ENCODE results near the gene LSP1. TPM values are rescaled to one million over a fixed set of nuclear protein-coding genes. Genes with fewer than 3 reads are reported as not detected.

Gene LSP1
- total and polyA plus RNA-seq, 2 experiments from 2014 or later, result 29.9 to 47.0 TPM

GRCh38 chr11:1928891-1929541, 76.1 kb downstream of the LSP1 start:
- H3K4me2 ChIP-seq, result no peak overlapping the region
- TF ChIP-seq EZH2phosphoT487 (IDR thresholded peaks at IDR 0.05; ENCODE audit: low read depth, severe bottlenecking, unreplicated experiment) (no peak), EZH2 (IDR thresholded peaks at IDR 0.05; ENCODE audit: borderline replicate concordance) (no peak)
- TF ChIP-seq, protein P1, sequence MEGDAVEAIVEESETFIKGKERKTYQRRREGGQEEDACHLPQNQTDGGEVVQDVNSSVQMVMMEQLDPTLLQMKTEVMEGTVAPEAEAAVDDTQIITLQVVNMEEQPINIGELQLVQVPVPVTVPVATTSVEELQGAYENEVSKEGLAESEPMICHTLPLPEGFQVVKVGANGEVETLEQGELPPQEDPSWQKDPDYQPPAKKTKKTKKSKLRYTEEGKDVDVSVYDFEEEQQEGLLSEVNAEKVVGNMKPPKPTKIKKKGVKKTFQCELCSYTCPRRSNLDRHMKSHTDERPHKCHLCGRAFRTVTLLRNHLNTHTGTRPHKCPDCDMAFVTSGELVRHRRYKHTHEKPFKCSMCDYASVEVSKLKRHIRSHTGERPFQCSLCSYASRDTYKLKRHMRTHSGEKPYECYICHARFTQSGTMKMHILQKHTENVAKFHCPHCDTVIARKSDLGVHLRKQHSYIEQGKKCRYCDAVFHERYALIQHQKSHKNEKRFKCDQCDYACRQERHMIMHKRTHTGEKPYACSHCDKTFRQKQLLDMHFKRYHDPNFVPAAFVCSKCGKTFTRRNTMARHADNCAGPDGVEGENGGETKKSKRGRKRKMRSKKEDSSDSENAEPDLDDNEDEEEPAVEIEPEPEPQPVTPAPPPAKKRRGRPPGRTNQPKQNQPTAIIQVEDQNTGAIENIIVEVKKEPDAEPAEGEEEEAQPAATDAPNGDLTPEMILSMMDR (IDR thresholded peaks at IDR 0.05; ENCODE audit: poor library complexity), result no peak
- H3K4me3 ChIP-seq, result no peak overlapping the region
- no peaks in the 10 kb centered on the region for H3K36me3 ChIP-seq (replicated peaks; ENCODE audit: insufficient read depth, low read depth)
- no peaks in the 10 kb centered on the region for H3K9me2 ChIP-seq (replicated peaks; ENCODE audit: insufficient read depth)
- 95% methylated on average over 15 of the region's 35 CpGs for WGBS (ENCODE audit: low lambda C conversion rate, missing lambda C conversion rate)
- no peak for DNase-seq (ENCODE audit: low spot score)
- no peaks in the 10 kb centered on the region for H3K9me3 ChIP-seq (ENCODE audit: low read depth)
- peaks cover 46% of the 10 kb centered on the region for H3K4me1 ChIP-seq (ENCODE audit: insufficient read depth)
- H3K27ac ChIP-seq, result no peak overlapping the region
- H4K20me1 ChIP-seq (ENCODE audit: insufficient read depth, poor library complexity, severe bottlenecking), result no peaks in the 10 kb centered on the region
- no peaks in the 10 kb centered on the region for H3K79me2 ChIP-seq
- no peak overlapping the region for H2AFZ ChIP-seq
- H3K27me3 ChIP-seq, result no peaks in the 10 kb centered on the region

DNA sequence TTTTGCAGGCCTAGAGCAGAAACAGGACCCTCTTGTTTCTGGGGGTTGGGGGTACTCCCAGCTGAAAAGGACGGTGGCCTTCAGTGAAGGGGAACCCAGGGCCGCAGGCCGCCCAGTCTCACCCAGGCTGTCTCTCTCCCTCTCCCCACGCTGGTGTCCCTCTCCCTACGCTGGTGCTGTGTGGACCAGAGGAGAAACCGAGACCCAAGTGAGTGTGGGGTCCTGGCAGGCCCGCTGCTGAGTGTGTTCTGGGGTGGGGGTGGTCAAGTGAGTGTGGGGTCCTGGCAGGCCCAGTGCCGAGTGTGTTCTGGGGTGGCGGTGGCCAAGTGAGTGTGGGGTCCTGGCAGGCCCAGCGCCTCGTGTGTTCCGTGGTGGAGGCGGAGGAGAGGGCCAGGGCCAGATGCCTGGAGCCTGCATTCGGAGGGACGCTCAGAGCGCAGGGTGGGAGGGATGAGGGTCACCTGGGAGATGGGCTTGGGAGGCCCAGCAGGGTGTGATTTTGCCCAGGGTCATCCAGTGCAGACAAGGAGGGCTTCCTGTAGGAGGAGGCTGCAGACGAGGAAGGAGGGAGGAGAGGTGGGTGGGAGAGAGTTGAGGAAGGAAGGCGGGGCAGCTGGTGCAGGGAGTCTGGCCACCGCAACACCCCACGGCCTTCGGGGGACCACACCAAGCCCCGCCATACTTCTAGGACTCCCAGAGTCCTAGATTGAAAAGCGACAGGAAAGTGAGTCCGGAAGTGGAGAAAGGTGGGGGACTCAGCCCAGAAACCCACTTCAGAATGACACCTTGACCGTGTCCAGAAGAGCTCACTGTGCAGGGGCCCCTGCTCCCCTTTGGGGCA, 77.0 kb downstream of the LSP1 start:
- no peak for DNase-seq (ENCODE audit: low spot score)
- WGBS (ENCODE audit: low lambda C conversion rate, missing lambda C conversion rate), result 90% methylated on average over 23 of the region's 25 CpGs
- peak overlapping the region; percentile 82 for H3K27ac ChIP-seq

GRCh38 chr11:1930462-1930830, 77.6 kb downstream of the LSP1 start:
- TF ChIP-seq, protein P1 (IDR thresholded peaks at IDR 0.05; ENCODE audit: poor library complexity), result no peak
- TF ChIP-seq EZH2phosphoT487 (IDR thresholded peaks at IDR 0.05; ENCODE audit: low read depth, severe bottlenecking, unreplicated experiment), result no peak
- no peak for TF ChIP-seq EZH2 (IDR thresholded peaks at IDR 0.05; ENCODE audit: borderline replicate concordance)
- Histone ChIP-seq H3K4me3 (no peak overlapping the region), H3K79me2 (no peaks in the 10 kb centered on the region), H3K36me3 (replicated peaks; ENCODE audit: insufficient read depth, low read depth) (no peaks in the 10 kb centered on the region), H3K9me3 (ENCODE audit: low read depth) (no peaks in the 10 kb centered on the region), H3K27me3 (no peaks in the 10 kb centered on the region), H3K4me2 (no peak overlapping the region), H3K4me1 (ENCODE audit: insufficient read depth) (peaks cover 38% of the 10 kb centered on the region), H2AFZ (no peak overlapping the region), H4K20me1 (ENCODE audit: insufficient read depth, poor library complexity, severe bottlenecking) (no peaks in the 10 kb centered on the region), H3K27ac (peak overlapping the region; percentile 82), H3K9me2 (replicated peaks; ENCODE audit: insufficient read depth) (no peaks in the 10 kb centered on the region)
- WGBS (ENCODE audit: low lambda C conversion rate, missing lambda C conversion rate), result 72% methylated on average over 9 of the region's 9 CpGs
- DNase-seq (ENCODE audit: low spot score), result no peak

More for the DNA sequence above, 77.0 kb downstream of the LSP1 start:
- Histone ChIP-seq H3K4me1 (ENCODE audit: insufficient read depth) (peaks cover 41% of the 10 kb centered on the region), H4K20me1 (ENCODE audit: insufficient read depth, poor library complexity, severe bottlenecking) (no peaks in the 10 kb centered on the region), H3K27me3 (no peaks in the 10 kb centered on the region), H3K9me2 (replicated peaks; ENCODE audit: insufficient read depth) (no peaks in the 10 kb centered on the region), H3K4me3 (no peak overlapping the region), H3K36me3 (replicated peaks; ENCODE audit: insufficient read depth, low read depth) (no peaks in the 10 kb centered on the region), H3K4me2 (no peak overlapping the region), H3K79me2 (no peaks in the 10 kb centered on the region), H3K9me3 (ENCODE audit: low read depth) (no peaks in the 10 kb centered on the region), H2AFZ (no peak overlapping the region)
- TF ChIP-seq EZH2 (IDR thresholded peaks at IDR 0.05; ENCODE audit: borderline replicate concordance), result no peak
- no peak for TF ChIP-seq EZH2phosphoT487 (IDR thresholded peaks at IDR 0.05; ENCODE audit: low read depth, severe bottlenecking, unreplicated experiment)
- TF ChIP-seq, protein P1 (IDR thresholded peaks at IDR 0.05; ENCODE audit: poor library complexity), result no peak
